GM21367 (cell line): ENCODE data around the gene ZCCHC10.
A peak's percentile ranks its signal among the peaks of the same experiment; 100 is the strongest.
"Not testable (repeated sequence)": the region's sequence is repeated elsewhere in the genome, so short reads cannot be mapped to it uniquely, and the experiment has no call there.

ENCODE experiments used
- ATAC-seq: cut with Tn5 transposase; IDR thresholded peaks from one replicate; pipeline ENCODE4 v1.9.1; 2021; ENCODE audit not compliant: unreplicated experiment

Gene ZCCHC10

GRCh38 chr5:132979976-132980375 is 46.4 kb downstream of the ZCCHC10 start:
- no peak for ATAC-seq

DNA sequence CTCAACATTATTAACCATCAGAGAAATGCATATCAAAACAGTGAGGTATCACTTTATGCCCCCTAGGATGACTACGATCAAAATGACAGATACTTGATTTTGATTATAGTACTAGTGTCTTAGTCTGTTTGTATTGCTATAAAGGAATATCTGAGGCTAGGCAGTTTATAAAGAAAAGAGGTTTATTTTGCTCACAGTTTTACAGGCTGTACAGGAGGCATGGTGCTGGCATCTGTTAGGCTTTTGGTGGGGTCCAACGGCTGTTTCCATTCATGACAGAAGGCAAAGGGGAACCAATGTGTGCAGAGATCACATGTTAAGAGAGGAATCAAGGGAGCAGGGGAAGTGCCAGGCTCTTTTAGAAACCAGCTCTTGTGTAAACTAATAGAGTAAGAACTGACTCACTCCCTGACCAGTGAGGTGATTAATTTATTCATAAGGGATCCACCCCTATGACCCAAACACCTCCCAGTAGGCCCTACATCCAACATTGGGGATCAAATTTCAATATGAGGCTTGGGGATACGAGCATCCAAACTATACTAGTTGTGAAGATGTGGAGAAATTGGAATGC is 46.9 kb downstream of the ZCCHC10 start:
- ATAC-seq: no peak

DNA sequence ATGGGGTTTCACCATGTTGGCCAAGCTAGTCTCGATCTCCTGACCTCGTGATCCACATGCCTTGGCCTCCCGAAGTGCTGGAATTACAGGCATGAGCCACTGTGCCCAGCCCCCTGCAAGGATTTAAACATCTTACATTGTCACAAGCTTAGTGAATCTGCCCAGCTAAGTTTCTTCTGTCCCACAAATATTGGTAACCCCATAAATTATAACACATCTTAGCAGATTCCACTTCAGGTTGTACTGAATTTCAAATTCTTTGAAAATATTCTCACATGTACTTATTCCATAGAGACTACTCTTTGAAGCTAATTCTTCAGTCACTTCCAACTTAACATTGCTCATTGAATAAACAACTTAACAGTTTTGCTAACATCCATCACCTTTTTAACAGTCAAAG is 49.5 kb downstream of the ZCCHC10 start:
- ATAC-seq: no peak

DNA sequence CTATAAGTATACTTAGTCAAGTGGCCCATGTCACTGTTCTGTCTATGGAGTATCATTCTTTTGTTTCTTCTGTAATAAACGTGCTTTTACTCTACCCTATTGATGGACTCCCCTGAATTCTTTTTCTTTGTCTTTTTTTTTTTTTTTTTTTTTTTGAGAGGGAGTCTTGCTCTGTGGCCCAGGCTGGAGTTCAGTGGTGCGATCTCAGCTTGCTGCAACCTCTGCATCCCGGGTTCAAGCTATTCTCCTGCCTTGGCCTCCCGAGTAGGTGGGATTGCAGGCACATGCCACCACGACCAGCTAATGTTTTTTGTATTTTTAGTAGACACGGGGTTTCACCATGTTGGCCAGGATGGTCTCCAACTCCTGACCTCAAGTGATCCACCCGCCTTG is 53.9 kb downstream of the ZCCHC10 start:
- not testable (repeated sequence) for ATAC-seq

GRCh38 chr5:132971483-132972435 is 54.6 kb downstream of the ZCCHC10 start:
- ATAC-seq: no peak

DNA sequence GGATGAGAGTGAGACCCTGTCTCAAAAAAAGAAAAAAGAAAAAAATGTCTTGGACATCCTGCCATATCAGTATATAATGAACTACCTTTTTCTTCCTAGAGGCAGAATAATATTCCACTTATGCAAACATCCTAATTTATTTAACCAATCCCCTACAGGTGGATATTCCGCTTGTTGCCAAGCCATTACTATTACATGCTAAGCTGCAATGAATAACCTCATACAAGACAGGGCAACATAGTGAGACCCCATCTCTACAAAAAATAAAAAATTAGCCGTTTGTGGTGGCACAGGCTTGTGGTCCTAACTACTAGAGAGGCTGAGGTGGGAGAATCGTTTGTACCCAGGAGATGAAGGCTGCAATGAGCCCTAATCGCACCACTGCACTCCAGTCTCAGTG is 61.2 kb downstream of the ZCCHC10 start:
- ATAC-seq: no peak

GRCh38 chr5:132963171-132964104 is 62.9 kb downstream of the ZCCHC10 start, which contains the start of gene AFF4:
Gene AFF4 (minus strand): TSS chr5:132963634. CDS start chr5:132937189, 26,445 bp downstream.
- ATAC-seq: peak; percentile 87

GRCh38 chr5:132962429-132963021 is 63.8 kb downstream of the ZCCHC10 start:
- no peak for ATAC-seq

GRCh38 chr5:132961887-132962286 is 64.5 kb downstream of the ZCCHC10 start:
- ATAC-seq: no peak

DNA sequence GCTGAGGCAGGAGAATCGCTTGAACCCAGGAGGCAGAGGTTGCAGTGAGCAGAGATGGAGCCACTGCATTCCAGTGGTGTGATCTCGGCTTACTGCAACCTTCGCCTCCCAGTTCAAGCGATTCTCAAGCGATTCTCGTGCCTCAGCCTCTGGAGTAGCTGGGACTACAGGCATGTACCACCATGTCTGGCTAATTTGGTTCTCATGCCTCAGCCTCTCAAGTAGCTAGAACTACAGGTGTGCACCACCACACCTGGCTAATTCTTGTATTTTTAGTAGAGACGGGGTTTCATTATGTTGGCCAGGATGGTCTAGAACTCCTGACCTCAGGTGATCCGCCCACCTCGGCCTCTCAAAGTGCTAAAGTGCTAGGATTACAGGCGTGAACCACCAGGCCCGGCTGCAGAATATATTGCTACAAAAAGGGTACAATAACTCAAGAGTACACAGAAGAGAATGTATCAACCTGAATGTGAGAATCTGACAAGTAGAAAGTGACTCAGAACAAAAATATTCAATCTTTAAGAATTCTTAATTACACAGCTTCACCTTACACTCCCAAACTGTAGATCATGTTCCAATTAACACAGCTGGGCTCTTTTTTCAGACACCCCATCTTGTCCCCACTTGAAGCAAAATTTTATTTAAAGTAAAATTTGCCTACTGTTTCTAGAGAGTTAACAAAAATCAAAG is 65.1 kb downstream of the ZCCHC10 start:
- not testable (repeated sequence) for ATAC-seq

- ATAC-seq: not testable (repeated sequence)
Observed at GRCh38 chr5:132956166-132956799, 70.1 kb downstream of the ZCCHC10 start.

- no peak for ATAC-seq
Observed at GRCh38 chr5:132953710-132954109, 72.6 kb downstream of the ZCCHC10 start.

- ATAC-seq: no peak
Observed at GRCh38 chr5:132952829-132953228, 73.5 kb downstream of the ZCCHC10 start.

DNA sequence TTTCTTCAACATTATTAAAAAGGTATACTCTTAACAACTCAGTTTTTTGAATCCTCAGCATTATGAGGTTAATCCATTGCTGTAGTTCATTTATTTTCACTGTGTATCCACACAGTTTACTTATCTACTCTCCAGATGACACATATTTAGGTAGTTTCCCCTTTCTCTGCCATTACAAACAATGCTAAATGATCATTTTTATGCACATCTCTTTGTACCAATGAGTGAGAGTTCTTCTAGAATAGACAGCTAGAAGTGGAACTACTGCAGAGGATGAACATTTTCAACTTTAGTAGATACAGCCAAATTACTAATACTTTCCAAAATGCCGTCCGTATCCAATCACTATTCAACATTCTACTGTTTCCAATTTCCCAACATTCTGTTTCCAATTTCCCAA is 74.5 kb downstream of the ZCCHC10 start:
- no peak for ATAC-seq

- ATAC-seq: no peak
Observed at GRCh38 chr5:132949136-132949535, 77.2 kb downstream of the ZCCHC10 start.

DNA sequence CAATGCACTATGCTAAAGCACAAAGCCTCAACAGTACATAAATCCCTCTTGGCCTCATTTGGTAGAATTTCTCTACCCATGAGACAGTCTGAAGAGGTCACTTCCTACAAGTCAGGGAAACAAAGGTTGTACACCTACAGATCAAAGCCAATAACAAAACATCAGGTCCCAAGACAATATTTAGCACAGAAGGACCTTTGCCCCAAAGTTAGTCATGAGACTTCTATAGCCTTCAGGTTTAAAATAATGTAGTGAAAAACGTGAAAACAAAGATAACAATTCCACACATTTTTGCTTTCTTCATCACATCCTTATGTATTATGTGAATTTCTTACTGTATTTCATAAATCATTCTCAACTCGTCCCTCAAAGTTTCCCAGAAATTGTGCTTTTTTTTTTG is 78.7 kb downstream of the ZCCHC10 start:
- no peak for ATAC-seq
